CD14-positive monocyte (primary cell): Measurements from ENCODE around the gene TMUB1. TPM values are rescaled to one million over a fixed set of nuclear protein-coding genes. Genes with fewer than 3 reads are reported as not detected.

Source experiments
- DNase-seq, 3 donors: peaks; one replicate each; pipeline ENCODE4 v3.0.0-alpha.2; 2011 to 2022
- H2AFZ ChIP-seq: 2 replicates; pipeline ENCODE4 v1.6.0; 2012; ENCODE audit warnings: mild to moderate bottlenecking, low read depth, low read length, inconsistent platforms; ENCODE audit not compliant: insufficient read depth, poor library complexity, severe bottlenecking
- H3K27ac ChIP-seq, 2 donors: 1 replicate in 1 of 2; 2 replicates in 1 of 2; pipeline ENCODE4 v1.5.1; 2012 to 2013; ENCODE audit warnings: low read length in 2 of 2, control low read depth in 1 of 2, inconsistent platforms in 1 of 2, low read depth in 1 of 2, mild to moderate bottlenecking in 1 of 2
- H3K27me3 ChIP-seq, 2 donors: one replicate each; pipeline versions ENCODE4 v1.6.0 to v1.6.1; 2011 to 2013; ENCODE audit warnings: low read length in 2 of 2; ENCODE audit not compliant: control insufficient read depth in 2 of 2, insufficient read depth in 2 of 2
- H3K36me3 ChIP-seq, 2 donors: replicated peaks in 1 of 2; 1 replicate in 1 of 2; 2 replicates in 1 of 2; pipeline versions ENCODE4 v1.5.1 to v1.6.1; 2012 to 2013; ENCODE audit warnings: low read length in 2 of 2, control low read depth in 1 of 2, inconsistent platforms in 1 of 2, mild to moderate bottlenecking in 1 of 2; ENCODE audit not compliant: insufficient read depth in 2 of 2, control insufficient read depth in 1 of 2
- H3K4me1 ChIP-seq, 2 donors: 1 replicate in 1 of 2; 2 replicates in 1 of 2; pipeline versions ENCODE4 v1.5.1 to v1.6.1; 2012 to 2013; ENCODE audit warnings: low read length in 2 of 2, control low read depth in 1 of 2, inconsistent platforms in 1 of 2, mild to moderate bottlenecking in 1 of 2, moderate library complexity in 1 of 2; ENCODE audit not compliant: insufficient read depth in 2 of 2, control insufficient read depth in 1 of 2
- H3K4me2 ChIP-seq: replicated peaks from 2 replicates; pipeline ENCODE3; 2012; ENCODE audit warnings: low read length, moderate library complexity, mild to moderate bottlenecking; ENCODE audit not compliant: poor library complexity, severe bottlenecking; ENCODE audit errors: extremely low read depth
- H3K4me3 ChIP-seq, 3 experiments: fragments of 200-600 bp in 1 of 3; sonication (generic) in 1 of 3; replicated peaks in 1 of 3; 1 replicate in 2 of 3; 2 replicates in 1 of 3; pipeline ENCODE4 v1.5.1; 2011 to 2013; ENCODE audit warnings: low read length in 3 of 3, mild to moderate bottlenecking in 3 of 3, control low read depth in 2 of 3, low read depth in 2 of 3, inconsistent platforms in 1 of 3, moderate library complexity in 1 of 3
- H3K79me2 ChIP-seq: 2 replicates; pipeline ENCODE4 v1.6.0; 2012; ENCODE audit warnings: mild to moderate bottlenecking, control low read depth, inconsistent platforms, low read length, moderate library complexity; ENCODE audit not compliant: insufficient read depth
- H3K9ac ChIP-seq: 2 replicates; pipeline ENCODE4 v1.6.0; 2017; ENCODE audit warnings: low read length, mild to moderate bottlenecking; ENCODE audit not compliant: insufficient read depth, poor library complexity, severe bottlenecking
- H3K9me3 ChIP-seq, 2 donors: replicated peaks in 1 of 2; 1 replicate in 1 of 2; 2 replicates in 1 of 2; pipeline versions ENCODE4 v1.5.1 to v1.6.1; 2012 to 2013; ENCODE audit warnings: low read length in 2 of 2, control low read depth in 1 of 2; ENCODE audit not compliant: control insufficient read depth in 1 of 2, insufficient read depth in 1 of 2
- H4K20me1 ChIP-seq: 2 replicates; pipeline ENCODE4 v1.6.0; 2012; ENCODE audit warnings: mild to moderate bottlenecking, low read length, control low read depth, moderate library complexity; ENCODE audit not compliant: insufficient read depth
- H3K27ac Mint-ChIP-seq, 7 donors: one replicate each; pipeline ENCODE4 v1.8.0; 2020; ENCODE audit warnings: mild to moderate bottlenecking in 7 of 7, mixed read lengths in 7 of 7, moderate library complexity in 6 of 7, inconsistent platforms in 2 of 7
- H3K27me3 Mint-ChIP-seq, 3 donors: one replicate each; pipeline ENCODE4 v1.8.0; 2021 to 2022; ENCODE audit warnings: low read depth in 3 of 3, mild to moderate bottlenecking in 3 of 3, mixed read lengths in 3 of 3, moderate library complexity in 3 of 3, inconsistent platforms in 1 of 3
- H3K36me3 Mint-ChIP-seq, 2 donors: one replicate each; pipeline ENCODE4 v1.8.0; 2020; ENCODE audit warnings: mixed read lengths in 2 of 2, inconsistent platforms in 1 of 2, mild to moderate bottlenecking in 1 of 2
- H3K4me1 Mint-ChIP-seq: one replicate; pipeline ENCODE4 v1.8.0; 2020; ENCODE audit warnings: mild to moderate bottlenecking, mixed read lengths
- H3K4me3 Mint-ChIP-seq, 2 donors: one replicate each; pipeline ENCODE4 v1.8.0; 2020; ENCODE audit warnings: mild to moderate bottlenecking in 2 of 2, mixed read lengths in 2 of 2, moderate library complexity in 1 of 2
- H3K9me3 Mint-ChIP-seq, 7 donors: one replicate each; pipeline ENCODE4 v1.8.0; 2020 to 2022; ENCODE audit warnings: mixed read lengths in 7 of 7, mild to moderate bottlenecking in 6 of 7, moderate library complexity in 6 of 7, inconsistent platforms in 2 of 7
- CTCF ChIP-seq: fragments of 200-600 bp; IDR thresholded peaks from one replicate; pipeline ENCODE4 v1.8.0; 2022; ENCODE audit warnings: antibody characterized with exemption, mild to moderate bottlenecking
- WGBS: methylation state at CpG from one replicate; pipeline ENCODE4 v1.1.5; 2013; ENCODE audit warnings: missing lambda C conversion rate; ENCODE audit not compliant: insufficient coverage; 5-methylcytosine and 5-hydroxymethylcytosine counted together
- intact Hi-C, 2 donors: fragments of 100-400 bp; cut with micrococcal nuclease; formaldehyde crosslinking; loops; one replicate each; pipeline versions ENCODE4 v1.15.0 to v1.15.1; 2023
- polyA plus RNA-seq, 3 donors: library from polyadenylated mRNA; depleted of rRNA in 1 of 3; unstranded in 2 of 3; stranded (reverse) in 1 of 3; fragments of 300-500 nt in 2 of 3; fragments of >200 nt in 1 of 3; fragmentation: Illumina TruSeq in 2 of 3; gene quantifications; 1 replicate in 2 of 3; 2 replicates in 1 of 3; pipeline ENCODE4 v1.2.3, GENCODE V29; 2012 to 2021

Gene TMUB1
- polyA plus RNA-seq, 3 donors = 17.4 to 28.2 (median 19.8) TPM

DNA sequence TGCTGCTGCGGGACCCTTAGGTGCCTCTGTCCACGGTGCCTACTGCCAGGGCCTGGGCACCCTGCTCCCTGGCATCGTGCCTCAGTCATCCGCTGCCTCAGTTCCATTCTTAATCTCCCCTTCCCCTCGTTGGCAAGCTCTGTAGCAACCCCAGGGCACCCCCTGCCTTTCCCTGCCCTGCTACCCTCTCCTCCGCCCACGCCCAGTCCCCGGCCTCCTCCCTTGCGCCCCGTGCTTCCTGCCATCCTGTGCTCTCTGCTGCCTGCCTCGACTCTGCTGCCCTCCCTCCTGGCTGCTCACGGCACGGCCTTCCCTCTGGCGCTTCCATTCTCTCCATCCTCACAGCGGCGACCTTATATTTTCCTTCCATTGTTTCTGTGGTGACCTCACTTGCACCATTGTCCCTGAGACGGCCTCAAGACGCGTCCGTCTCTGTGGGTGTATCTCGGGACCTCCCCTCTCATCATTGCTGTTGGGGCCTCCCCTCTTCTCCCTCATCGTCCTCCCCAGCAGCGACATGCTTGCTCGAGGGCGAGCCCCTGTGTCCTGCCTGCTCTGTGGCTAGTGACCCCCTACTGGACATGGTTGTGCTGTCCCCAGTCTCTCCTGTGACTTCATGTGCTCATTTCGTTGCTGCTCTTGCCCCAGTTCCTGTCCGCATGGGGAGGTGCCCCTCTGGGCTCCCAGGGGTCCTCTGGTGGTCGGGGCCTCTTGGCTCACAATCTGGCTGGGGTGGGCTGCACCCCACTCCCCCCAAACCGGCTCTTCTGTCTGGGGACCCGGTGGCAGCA lies 38.3 kb upstream of the TMUB1 start:
- H3K4me1 Mint-ChIP-seq = no peaks in the 10 kb centered on the region
- Histone ChIP-seq H3K9me3 (no peaks in the 10 kb centered on the region), H3K79me2 (no peaks in the 10 kb centered on the region), H4K20me1 (peaks cover 84% of the 10 kb centered on the region), H3K9ac (no peak overlapping the region), H3K4me1 (no peaks in the 10 kb centered on the region), H3K36me3 (peaks cover 54 to 87% of the 10 kb centered on the region in 2 donors), H3K27ac (no peak overlapping the region), H3K4me2 (no peak overlapping the region), H3K4me3 (no peak overlapping the region), H3K27me3 (no peaks in the 10 kb centered on the region), H2AFZ (no peak overlapping the region)
- peaks cover 2 to 15% (median 4%) of the 10 kb centered on the region in 3 donors for H3K27me3 Mint-ChIP-seq
- H3K4me3 Mint-ChIP-seq = no peak overlapping the region
- DNase-seq = no peak
- no peak for TF ChIP-seq CTCF
- H3K27ac Mint-ChIP-seq = no peak overlapping the region
- H3K9me3 Mint-ChIP-seq = peaks cover 0 to 2% (median 0%) of the 10 kb centered on the region in 7 donors
- H3K36me3 Mint-ChIP-seq = peaks cover 70 to 74% of the 10 kb centered on the region in 2 donors
- WGBS = 90% methylated on average over 29 of the region's 30 CpGs
- intact Hi-C loops = loop anchor here (5.0 kb wide), 2 partner anchors 51 to 181 kb away; no protein-coding TSS in a partner anchor

DNA sequence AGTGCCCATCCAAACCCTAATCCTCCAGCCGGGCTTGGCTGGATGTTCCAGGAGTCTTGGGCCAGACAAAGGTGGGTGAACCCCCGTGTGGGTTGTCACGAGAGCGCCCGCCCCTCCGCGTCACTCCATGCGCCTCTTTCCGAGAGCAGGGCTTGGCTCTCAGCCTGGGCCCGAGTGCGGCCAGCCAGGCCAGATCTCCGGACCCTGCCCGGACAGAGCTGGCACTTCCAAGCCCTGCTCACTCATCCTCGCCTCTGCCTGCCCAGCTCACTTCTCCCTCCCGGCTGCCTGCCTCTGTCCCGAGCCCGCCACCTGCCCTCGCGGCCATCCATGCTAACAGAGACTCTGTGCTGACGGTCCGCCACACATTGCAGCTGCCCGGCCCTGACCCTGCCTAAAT lies 37.6 kb upstream of the TMUB1 start:
- 96% methylated on average over 21 of the region's 22 CpGs for WGBS
- Mint-ChIP-seq H3K27me3 (peaks cover 6 to 18% (median 7%) of the 10 kb centered on the region in 3 donors), H3K36me3 (peaks cover 70 to 75% of the 10 kb centered on the region in 2 donors), H3K9me3 (peaks cover 0 to 2% (median 0%) of the 10 kb centered on the region in 7 donors), H3K4me3 (no peak overlapping the region), H3K27ac (peak overlapping the region in 1 of 7 donors; percentile 14), H3K4me1 (no peaks in the 10 kb centered on the region)
- Histone ChIP-seq H3K9me3 (no peaks in the 10 kb centered on the region), H3K4me3 (no peak overlapping the region), H3K36me3 (peaks cover 54 to 86% of the 10 kb centered on the region in 2 donors), H4K20me1 (peaks cover 89% of the 10 kb centered on the region), H3K9ac (no peak overlapping the region), H2AFZ (no peak overlapping the region), H3K27me3 (peaks cover 0 to 6% of the 10 kb centered on the region in 2 donors), H3K4me1 (no peaks in the 10 kb centered on the region), H3K4me2 (no peak overlapping the region), H3K79me2 (no peaks in the 10 kb centered on the region), H3K27ac (no peak overlapping the region)
- no peak for TF ChIP-seq CTCF
- DNase-seq = no peak
- intact Hi-C loops = loop anchor here (5.0 kb wide), 2 partner anchors 51 to 181 kb away; no protein-coding TSS in a partner anchor
